ENCODE data around the gene HS6ST1.
"Not testable (repeated sequence)": the region's sequence is repeated elsewhere in the genome, so short reads cannot be mapped to it uniquely, and the experiment has no call there.

Gene HS6ST1

DNA sequence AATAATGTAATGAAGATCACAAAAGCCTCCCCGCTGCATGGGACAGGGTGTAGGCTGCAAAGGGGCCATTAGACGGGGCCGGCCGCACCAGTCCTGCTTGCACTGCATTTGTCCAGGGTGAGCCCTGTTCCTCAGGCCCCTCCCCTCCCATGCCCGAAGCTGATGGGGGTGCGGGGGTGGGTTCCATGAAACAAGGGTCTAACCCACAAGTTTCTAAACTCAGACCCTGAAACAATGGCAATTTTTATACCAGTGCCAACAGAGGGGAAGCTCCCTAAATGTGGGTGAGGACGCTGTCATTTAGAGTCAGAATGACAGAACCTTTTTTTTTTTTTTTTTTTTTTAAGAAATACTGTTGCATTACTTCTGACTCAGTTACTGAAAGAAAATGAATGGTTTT is 39.7 kb downstream of the HS6ST1 start:
- peak; percentile 43 to 71 for DNase-seq

- no peak for DNase-seq
These were observed 40.5 kb downstream of the HS6ST1 start for GRCh38 chr2:128277961-128278681.

GRCh38 chr2:128276878-128277675 is 41.6 kb downstream of the HS6ST1 start:
- no peak for DNase-seq

DNA sequence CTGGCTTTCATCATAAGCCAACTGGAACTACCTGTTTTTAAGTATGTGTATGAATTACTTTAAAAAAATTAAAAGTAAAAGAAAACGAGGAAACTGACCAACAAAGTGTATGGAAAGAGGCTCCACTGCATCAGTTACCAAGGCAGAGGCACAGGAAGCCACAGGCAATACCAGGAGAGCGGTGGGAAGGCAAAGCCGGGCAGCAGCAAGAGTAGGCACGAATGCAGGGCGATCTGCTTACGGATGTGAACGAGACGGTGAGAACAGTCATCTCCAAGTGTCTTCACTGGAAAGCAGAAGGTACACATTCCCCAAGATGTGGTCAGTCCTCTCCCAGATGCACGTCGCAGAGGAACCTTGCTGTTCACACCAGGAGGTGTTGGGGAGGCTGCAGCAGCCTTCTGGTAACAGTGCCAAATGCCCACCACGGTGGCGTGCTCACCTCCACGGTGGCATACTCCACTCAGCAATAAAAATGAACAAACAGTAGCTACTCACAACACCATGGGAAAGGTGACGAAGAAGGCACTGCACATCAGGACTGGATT is 43.1 kb downstream of the HS6ST1 start:
- DNase-seq, result no peak

DNA sequence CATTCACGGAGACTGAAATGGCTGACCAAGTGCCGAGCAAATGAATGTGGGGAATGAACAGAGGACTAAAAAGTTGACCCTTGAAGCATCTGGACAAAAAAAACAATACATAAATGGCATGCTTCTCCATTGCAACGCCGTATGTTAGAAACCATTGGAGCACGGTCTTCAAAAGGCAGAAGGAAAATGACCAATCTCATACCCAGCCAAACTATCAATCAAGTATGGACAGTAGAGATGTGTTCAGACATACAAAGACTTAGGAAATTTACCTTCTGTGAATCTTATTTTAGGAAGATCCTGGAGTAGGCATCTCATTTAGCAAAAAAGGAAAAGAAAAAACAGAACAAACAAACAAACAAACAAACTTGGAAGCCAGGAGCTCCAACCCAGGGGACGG is 44.5 kb downstream of the HS6ST1 start:
- DNase-seq, result no peak

- DNase-seq, result no peak
These were observed 45.1 kb downstream of the HS6ST1 start for GRCh38 chr2:128273469-128274081.

DNA sequence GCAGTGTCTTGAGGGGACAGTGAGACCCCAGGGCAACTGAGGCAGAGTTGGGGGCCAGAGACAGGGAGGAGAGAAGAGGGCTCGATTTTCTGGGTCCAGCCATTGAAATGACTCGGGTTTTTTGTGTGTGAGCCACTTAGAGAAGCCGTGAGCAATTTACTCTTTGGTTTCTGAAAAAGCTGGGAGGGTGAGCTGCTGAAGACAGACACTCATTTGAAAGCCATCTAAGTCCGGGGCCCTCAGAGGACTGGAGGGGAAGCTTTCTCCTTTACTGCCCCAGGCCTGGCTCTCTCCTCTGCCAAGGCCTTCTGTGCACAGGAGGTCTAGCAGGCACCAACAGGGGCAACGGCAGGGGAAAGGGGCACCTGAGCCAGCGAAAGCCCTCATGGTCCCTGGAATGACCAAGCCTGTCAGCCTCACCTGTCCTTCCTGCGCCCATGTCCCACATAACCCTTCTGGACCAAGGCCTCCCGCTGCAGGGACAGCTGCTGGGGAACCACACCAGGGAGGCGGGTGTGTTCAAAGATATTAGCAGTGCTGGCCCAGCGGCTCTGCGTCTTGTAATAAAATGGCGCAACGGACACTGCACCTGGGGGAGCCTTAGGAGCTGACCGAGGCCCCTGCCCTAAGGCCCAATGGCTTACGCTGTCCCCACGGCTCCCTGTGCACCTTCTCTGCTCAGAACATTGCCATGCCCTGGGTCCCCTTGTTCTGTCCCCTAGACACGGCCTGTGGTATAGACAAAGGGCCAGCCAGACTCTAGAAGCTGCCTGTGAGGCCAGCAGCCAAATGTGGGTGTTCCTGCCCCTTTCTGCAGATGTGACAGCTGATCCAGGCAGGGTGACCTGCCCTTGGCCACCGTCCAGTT is 45.8 kb downstream of the HS6ST1 start:
- no peak for DNase-seq

DNA sequence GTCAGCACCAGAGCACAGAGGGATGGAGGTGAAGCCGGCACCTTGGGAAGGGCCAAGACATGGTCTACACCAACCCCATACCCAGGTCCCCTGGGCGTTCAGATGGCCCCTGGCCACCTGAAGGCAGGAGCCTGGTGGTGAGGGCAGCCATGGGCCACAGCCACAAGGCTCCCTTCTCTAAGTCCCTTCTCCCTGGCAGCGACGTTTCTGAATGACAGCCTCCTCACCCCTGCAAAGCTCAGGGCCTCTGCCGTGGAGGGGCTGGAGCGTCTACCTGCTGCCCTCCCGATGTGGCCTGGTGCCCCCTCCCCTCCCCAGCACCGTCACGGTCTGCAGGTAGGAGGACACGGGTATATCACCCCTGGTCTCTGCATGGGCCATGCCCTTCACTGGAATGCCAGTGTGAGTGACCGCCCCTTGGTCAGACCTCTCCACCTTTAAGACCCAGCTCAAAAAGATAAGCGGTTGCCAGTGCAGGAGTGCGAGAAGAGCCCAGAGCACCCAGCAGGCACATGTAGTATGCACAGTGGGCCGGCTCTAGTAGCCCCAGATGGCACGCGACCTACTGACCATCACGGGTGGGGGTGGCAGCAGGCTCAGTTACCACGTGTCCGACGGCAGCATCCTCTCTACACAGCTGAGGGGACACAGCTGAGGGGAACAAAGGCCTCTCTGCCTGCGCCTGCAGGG is 46.6 kb downstream of the HS6ST1 start:
- no peak for DNase-seq

GRCh38 chr2:128271597-128271910 is 47.1 kb downstream of the HS6ST1 start:
- DNase-seq, result no peak

GRCh38 chr2:128270672-128271596 is 47.7 kb downstream of the HS6ST1 start:
- no peak for DNase-seq

GRCh38 chr2:128269990-128270671 is 48.5 kb downstream of the HS6ST1 start:
- DNase-seq, result no peak

DNA sequence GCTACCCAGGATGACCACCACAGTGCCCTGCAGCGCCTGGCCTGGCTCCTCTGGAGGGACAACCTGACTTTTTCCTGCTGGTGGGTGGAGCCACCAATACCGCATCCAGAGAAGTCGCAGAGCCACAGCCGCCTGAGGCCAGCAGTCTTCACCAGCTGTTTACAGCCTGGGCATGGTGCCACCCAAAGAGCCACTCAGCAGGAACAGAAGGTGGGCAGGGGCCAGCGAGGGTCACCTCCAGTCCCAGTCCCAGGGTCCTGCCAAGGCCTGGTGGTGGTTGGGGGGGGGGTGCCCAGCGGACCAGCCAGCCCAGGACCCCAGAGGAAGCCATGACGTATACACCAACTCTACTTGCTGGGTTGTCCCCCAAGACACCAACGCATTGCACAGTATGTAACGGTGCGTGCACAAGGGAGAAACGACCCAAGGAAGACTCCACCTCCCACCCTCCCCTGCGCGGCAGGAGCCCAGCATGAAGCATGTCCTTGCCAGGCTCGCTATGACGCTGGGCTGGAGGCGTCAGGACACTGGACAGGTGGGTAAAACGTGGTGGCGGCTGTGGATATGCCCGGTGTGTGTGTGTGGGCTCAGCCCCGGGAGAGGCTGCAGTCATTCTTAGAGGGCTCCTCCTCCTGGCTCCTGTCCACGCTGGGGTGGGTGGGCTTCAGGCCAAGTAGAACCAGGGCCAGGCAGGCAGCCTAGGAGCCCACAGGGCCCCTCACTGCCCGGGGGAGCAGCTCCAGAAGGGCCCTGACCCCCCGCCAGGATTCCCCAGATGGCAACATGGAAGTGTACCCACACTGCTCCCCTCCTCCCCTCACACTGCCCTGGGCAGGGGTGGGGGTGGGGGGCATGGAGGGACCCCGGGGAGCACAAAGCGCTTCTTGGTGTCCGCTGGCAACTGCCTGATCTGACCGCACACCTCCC is 49.3 kb downstream of the HS6ST1 start:
- no peak for DNase-seq

DNA sequence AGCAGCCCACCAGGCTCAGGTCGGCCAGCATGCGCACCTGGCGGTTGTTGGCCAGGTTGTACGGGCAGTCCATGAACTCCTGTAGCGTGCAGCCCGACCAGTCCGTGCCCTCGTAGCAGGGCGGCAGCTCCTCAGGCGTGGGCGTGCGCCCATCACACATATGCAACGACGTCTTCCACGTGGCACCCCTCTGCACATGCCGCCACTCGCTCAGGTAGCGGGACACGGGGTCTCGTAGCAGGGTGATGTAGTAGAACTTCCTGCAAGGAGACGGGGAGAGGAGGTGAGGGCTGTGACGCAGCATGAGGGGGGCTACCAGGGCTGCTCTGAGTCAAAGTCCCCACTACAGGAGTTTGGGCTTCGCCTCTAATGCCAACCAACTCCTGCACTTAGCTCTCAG is 50.1 kb downstream of the HS6ST1 start:
- not testable (repeated sequence) for DNase-seq

DNA sequence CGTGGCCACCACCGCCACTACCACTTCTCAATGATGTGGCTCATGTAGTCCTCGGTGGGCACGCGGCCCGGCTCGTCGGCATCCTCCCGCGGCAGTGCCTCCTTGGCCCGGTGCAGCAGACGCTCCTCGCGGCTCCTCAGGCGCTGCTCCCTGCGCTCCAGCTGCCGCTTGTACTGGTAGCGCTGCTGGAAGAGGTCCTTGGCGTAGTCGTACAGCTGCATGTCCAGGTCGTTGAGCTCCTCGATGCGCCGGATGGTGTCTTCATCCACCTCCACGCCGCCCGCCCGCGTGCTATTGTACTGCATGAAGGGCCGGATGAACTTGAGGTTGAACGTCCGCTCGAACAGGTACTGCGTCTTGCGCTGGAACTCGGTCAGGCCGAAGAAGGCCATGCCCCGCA is 50.5 kb downstream of the HS6ST1 start:
- not testable (repeated sequence) for DNase-seq

- not testable (repeated sequence) for DNase-seq
These were observed 51.0 kb downstream of the HS6ST1 start for GRCh38 chr2:128267649-128268048.

DNA sequence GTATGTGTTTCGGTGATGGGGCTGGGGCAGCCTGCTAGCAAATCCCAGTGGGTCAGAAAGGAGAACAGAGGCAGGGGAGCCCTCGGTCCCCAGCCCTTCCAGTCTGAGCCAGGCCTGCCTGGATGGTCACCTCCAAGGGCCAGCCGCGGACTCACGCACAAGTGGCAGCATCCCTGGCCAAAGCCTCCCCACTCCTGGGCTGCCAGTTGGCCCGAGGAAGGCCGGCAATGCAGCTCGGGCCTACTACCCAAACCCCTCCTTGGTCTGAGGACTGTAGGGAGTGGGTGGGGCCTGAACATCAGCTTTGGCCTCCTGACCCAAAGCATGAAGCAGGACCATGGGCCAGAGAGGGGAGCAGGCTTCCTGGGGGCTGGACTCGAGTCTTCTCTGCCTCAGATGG is 51.5 kb downstream of the HS6ST1 start:
- not testable (repeated sequence) for DNase-seq

- DNase-seq, result not testable (repeated sequence)
These were observed 52.2 kb downstream of the HS6ST1 start for GRCh38 chr2:128266463-128266862.

DNA sequence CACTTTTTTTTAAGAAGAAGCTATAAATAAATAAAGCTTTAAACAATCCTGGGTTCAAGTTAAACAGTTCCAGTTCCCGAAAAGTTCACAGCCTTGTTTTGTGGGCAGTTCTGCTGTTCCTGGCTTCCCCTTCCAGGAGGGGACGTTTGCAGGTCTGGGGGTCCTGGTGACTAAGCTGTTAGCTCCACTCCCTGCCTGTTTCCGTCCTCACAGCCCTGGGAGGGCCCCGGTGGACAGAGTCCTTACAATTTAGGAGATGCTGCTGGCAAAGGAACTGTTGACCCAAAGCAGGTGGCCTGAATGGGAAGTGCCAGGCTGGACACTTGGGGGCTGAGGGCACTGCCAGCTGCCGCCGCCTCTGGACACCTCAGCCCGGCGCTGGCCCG is 53.1 kb downstream of the HS6ST1 start:
- DNase-seq, result not testable (repeated sequence)
